Measurements from ENCODE around the gene ZNF804A.

GRCh38 chr2:184730288-184730687 is 132.0 kb downstream of the ZNF804A start:
- TF ChIP-seq CTCF (IDR thresholded peaks at IDR 0.05) (no peak), EZH2 (IDR thresholded peaks at IDR 0.05) (no peak), EZH2phosphoT487 (IDR thresholded peaks at IDR 0.05) (no peak)

Data from neural progenitor cell (in vitro differentiated cells).